NCI-H345 treated with DMSO at 0.1 percent for 48 hours (cell line): ENCODE measurements around the gene RAB5B.
"Not testable (repeated sequence)": the region's sequence is repeated elsewhere in the genome, so short reads cannot be mapped to it uniquely, and the experiment has no call there.

Experiments
- DNase-seq: peaks from one replicate; lab custom pipeline; 2025; ENCODE audit not compliant: unreplicated experiment; lab: John Stamatoyannopoulos, UW

RAB5B gene

GRCh38 chr12:55940065-55940732, 33.7 kb upstream of the RAB5B start:
- peak; percentile 73 for DNase-seq

- no peak for DNase-seq
These were observed 31.8 kb upstream of the RAB5B start for GRCh38 chr12:55942055-55942454.

GRCh38 chr12:55942577-55943136, 31.2 kb upstream of the RAB5B start:
- DNase-seq, result no peak

- no peak for DNase-seq
These were observed 27.3 kb upstream of the RAB5B start for GRCh38 chr12:55946553-55946952.

- DNase-seq, result no peak
These were observed 18.5 kb upstream of the RAB5B start for GRCh38 chr12:55955344-55955743.

- DNase-seq, result no peak
These were observed 17.9 kb upstream of the RAB5B start for GRCh38 chr12:55955800-55956508.

- no peak for DNase-seq
These were observed 16.6 kb upstream of the RAB5B start for GRCh38 chr12:55957106-55957859.

GRCh38 chr12:55963760-55964159, 10.1 kb upstream of the RAB5B start:
- no peak for DNase-seq

GRCh38 chr12:55965240-55965639, 8.6 kb upstream of the RAB5B start:
- DNase-seq, result no peak

- DNase-seq, result no peak
These were observed 7.9 kb upstream of the RAB5B start, which contains the start of gene PMEL for GRCh38 chr12:55965941-55966407. PMEL (minus strand) TSS chr12:55966042; CDS start chr12:55966011, 31 bp downstream.

GRCh38 chr12:55966408-55967281, 7.2 kb upstream of the RAB5B start, which contains the start of gene CDK2:
CDK2 (plus strand) TSS chr12:55966830; CDS start chr12:55967009, 179 bp downstream.
- DNase-seq, result peak; percentile 83

- no peak for DNase-seq
These were observed 4.5 kb upstream of the RAB5B start for GRCh38 chr12:55969356-55969755.

- no peak for DNase-seq
These were observed 3.1 kb upstream of the RAB5B start for GRCh38 chr12:55970775-55971174.

GRCh38 chr12:55972042-55972441, 1.8 kb upstream of the RAB5B start:
- DNase-seq, result no peak

GRCh38 chr12:55972456-55972855, 1.4 kb upstream of the RAB5B start:
- DNase-seq, result no peak

GRCh38 chr12:55972911-55973598, 823 bp upstream of the RAB5B start:
- no peak for DNase-seq

- peak; percentile 36 for DNase-seq
These were observed 441 bp downstream of the RAB5B start for GRCh38 chr12:55974308-55974730.

- no peak for DNase-seq
These were observed 4.5 kb downstream of the RAB5B start for GRCh38 chr12:55978393-55978792.

GRCh38 chr12:55979069-55979468, 5.2 kb downstream of the RAB5B start:
- DNase-seq, result no peak

- not testable (repeated sequence) for DNase-seq
These were observed 8.0 kb downstream of the RAB5B start for GRCh38 chr12:55981882-55982281.
